ENCODE measurements around the gene NDE1. TPM values are rescaled to one million over a fixed set of nuclear protein-coding genes. Genes with fewer than 3 reads are reported as not detected.

Gene NDE1
- total and polyA plus RNA-seq, 9 of the 15 experiments (the other 6 are each of a cell fraction or from before 2014, with no cell fraction given) = 3.1 to 59.9 (median 30.0) TPM

DNA sequence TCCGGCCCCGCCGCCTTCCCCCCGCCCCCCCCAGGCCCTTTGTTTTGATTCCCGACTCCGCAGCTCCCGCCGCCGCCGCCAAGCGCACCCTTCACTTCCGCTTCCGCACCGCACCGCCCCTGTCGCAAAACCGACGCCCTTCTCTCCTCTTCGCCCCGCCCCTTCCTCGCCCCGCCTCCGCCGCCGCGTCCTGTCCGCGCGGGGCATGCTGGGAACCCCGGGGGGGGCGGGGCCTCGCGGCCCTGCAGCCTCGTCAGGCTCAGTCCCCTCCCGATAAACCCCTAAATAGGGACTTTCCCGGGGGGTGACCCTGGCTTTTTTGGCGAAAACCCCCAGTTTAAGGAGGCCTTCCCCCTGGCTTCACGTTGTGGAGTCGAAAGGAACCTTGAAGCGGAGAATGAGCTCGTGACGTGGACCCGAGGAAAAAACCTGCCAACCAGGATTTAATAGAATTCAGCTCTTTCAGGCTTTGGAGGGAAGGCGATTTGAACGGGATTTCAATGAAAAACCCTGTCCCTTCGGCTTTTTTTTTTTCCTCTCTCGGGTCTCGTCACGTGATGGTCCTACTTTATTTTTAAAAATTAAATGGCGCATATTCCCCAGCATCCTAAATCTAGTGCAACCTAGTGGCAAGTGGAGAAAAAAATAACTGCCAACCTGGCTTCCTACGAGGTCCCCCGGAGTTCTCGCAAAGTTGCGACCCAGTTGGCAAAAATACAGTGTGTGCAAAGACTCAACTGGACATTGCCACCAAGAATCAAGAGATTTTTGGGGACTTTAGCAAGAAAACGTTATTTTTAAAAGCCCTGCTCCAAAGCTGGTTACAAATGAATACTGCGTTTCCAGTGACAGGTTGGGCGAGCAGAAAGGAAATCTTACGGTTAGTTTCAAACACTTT is 6.7 kb upstream of the NDE1 start, which contains the start of gene MARF1 (continued):
- TF ChIP-seq, protein P1, sequence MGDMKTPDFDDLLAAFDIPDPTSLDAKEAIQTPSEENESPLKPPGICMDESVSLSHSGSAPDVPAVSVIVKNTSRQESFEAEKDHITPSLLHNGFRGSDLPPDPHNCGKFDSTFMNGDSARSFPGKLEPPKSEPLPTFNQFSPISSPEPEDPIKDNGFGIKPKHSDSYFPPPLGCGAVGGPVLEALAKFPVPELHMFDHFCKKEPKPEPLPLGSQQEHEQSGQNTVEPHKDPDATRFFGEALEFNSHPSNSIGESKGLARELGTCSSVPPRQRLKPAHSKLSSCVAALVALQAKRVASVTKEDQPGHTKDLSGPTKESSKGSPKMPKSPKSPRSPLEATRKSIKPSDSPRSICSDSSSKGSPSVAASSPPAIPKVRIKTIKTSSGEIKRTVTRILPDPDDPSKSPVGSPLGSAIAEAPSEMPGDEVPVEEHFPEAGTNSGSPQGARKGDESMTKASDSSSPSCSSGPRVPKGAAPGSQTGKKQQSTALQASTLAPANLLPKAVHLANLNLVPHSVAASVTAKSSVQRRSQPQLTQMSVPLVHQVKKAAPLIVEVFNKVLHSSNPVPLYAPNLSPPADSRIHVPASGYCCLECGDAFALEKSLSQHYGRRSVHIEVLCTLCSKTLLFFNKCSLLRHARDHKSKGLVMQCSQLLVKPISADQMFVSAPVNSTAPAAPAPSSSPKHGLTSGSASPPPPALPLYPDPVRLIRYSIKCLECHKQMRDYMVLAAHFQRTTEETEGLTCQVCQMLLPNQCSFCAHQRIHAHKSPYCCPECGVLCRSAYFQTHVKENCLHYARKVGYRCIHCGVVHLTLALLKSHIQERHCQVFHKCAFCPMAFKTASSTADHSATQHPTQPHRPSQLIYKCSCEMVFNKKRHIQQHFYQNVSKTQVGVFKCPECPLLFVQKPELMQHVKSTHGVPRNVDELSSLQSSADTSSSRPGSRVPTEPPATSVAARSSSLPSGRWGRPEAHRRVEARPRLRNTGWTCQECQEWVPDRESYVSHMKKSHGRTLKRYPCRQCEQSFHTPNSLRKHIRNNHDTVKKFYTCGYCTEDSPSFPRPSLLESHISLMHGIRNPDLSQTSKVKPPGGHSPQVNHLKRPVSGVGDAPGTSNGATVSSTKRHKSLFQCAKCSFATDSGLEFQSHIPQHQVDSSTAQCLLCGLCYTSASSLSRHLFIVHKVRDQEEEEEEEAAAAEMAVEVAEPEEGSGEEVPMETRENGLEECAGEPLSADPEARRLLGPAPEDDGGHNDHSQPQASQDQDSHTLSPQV (IDR thresholded peaks at IDR 0.05) = 0 out of 2 replicates have a peak, but pooled peaks have one; percentile 25
- TF ChIP-seq TRIM25 (IDR thresholded peaks at IDR 0.05; ENCODE audit: borderline replicate concordance) = no peak
- peak; percentile 73; the same call in 1 of the 2 replicates for TF ChIP-seq POLR2AphosphoS2 (IDR thresholded peaks at IDR 0.05; ENCODE audit: low read length)
- peak; percentile 47 for TF ChIP-seq TBP (optimal IDR thresholded peaks at IDR 0.05; ENCODE audit: low read depth, low read length)
- no peak for TF ChIP-seq ATF6 (CRISPR knock-in tag; IDR thresholded peaks at IDR 0.05)
- TF ChIP-seq XRCC3 (IDR thresholded peaks at IDR 0.05) = no peak
- TF ChIP-seq ZNF280B (CRISPR knock-in tag; IDR thresholded peaks at IDR 0.05) = no peak
- no peak for TF ChIP-seq HIVEP1 (CRISPR knock-in tag; IDR thresholded peaks at IDR 0.05)
- no peak; a peak in 1 of 4 replicates for TF ChIP-seq KDM4B (IDR thresholded peaks at IDR 0.05; ENCODE audit: borderline replicate concordance in 2 of 2, low read depth in 1 of 2)
- no peak for TF ChIP-seq TBL1XR1 (IDR thresholded peaks at IDR 0.05; ENCODE audit: low read length in 2 of 2)
- TF ChIP-seq BHLHE40 (IDR thresholded peaks at IDR 0.05; ENCODE audit: low read length) = no peak; the same call in none of the 2 replicates
- no peak for TF ChIP-seq YBX1 (IDR thresholded peaks at IDR 0.05)
- no peak for TF ChIP-seq NUFIP1 (IDR thresholded peaks at IDR 0.05; ENCODE audit: partially characterized antibody)
- TF ChIP-seq ZNF134 (CRISPR knock-in tag; conservative IDR thresholded peaks at IDR 0.05) = no peak
- TF ChIP-seq TEAD1 (CRISPR knock-in tag; IDR thresholded peaks at IDR 0.05) = 0 out of 4 replicates have a peak, but pooled peaks of 1 of the 2 experiments have one; percentile 43
- no peak for TF ChIP-seq PHF21A (IDR thresholded peaks at IDR 0.05; ENCODE audit: borderline replicate concordance, low read depth)
- TF ChIP-seq DNMT1 (IDR thresholded peaks at IDR 0.05) = no peak
- no peak for TF ChIP-seq SIRT6 (IDR thresholded peaks at IDR 0.05; ENCODE audit: low read depth, low read length)
